ENCODE measurements around the gene CLIP4. TPM values are rescaled to one million over a fixed set of nuclear protein-coding genes. Genes with fewer than 3 reads are reported as not detected.

CLIP4 gene
- polyA plus RNA-seq, 2 of the 4 experiments (the other 2 are of a cell fraction) = 51.1 to 99.1 TPM

- no peak for TF ChIP-seq PBX3 (IDR thresholded peaks at IDR 0.05)
- TF ChIP-seq CHD2 (IDR thresholded peaks at IDR 0.05; ENCODE audit: low read length, partially characterized antibody) = no peak
- TF ChIP-seq MAFK (IDR thresholded peaks at IDR 0.05; ENCODE audit: partially characterized antibody) = peak; percentile 19
- TF ChIP-seq, protein P1, sequence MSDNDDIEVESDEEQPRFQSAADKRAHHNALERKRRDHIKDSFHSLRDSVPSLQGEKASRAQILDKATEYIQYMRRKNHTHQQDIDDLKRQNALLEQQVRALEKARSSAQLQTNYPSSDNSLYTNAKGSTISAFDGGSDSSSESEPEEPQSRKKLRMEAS (IDR thresholded peaks at IDR 0.05) = peak; percentile 81
- no peak for TF ChIP-seq EHMT2 (IDR thresholded peaks at IDR 0.05; ENCODE audit: low read depth)
- no peak for TF ChIP-seq POLR2A (IDR thresholded peaks at IDR 0.05; ENCODE audit: low read length)
- TF ChIP-seq CTCF (IDR thresholded peaks at IDR 0.05) = no peak
- peak; percentile 77 to 86 for TF ChIP-seq CEBPB (IDR thresholded peaks at IDR 0.05)
Measured at GRCh38 chr2:29108225-29108624, 7.0 kb upstream of the CLIP4 start (continued).

GRCh38 chr2:29109246-29109645, 6.0 kb upstream of the CLIP4 start:
- H3K4me3 ChIP-seq = no peak overlapping the region
- DNase-seq (ENCODE audit: low read depth in 1 of 2, low spot score in 1 of 2) (no peak), ATAC-seq (no peak), FAIRE-seq (no peak)
- no peaks in the 10 kb centered on the region for H3K9me3 ChIP-seq
- H3K4me1 ChIP-seq = peaks cover 70% of the 10 kb centered on the region
- POLR2A ChIA-PET = interaction anchor here (4.2 kb wide), 1 partner anchor 8 kb away, joined by 24 read pairs; no protein-coding TSS in a partner anchor
- CTCF ChIA-PET = interaction anchor here (1.1 to 3.7 kb wide), 3 partner anchors 11 to 150 kb away, joined by 3 to 11 read pairs (median 5); no protein-coding TSS in a partner anchor
- TF ChIP-seq CHD2 (IDR thresholded peaks at IDR 0.05; ENCODE audit: low read length, partially characterized antibody) = no peak
- no peak for TF ChIP-seq GATA3 (IDR thresholded peaks at IDR 0.05; ENCODE audit: borderline replicate concordance)
- 93% methylated on average over 2 of the region's 2 CpGs for WGBS (ENCODE audit: missing lambda C conversion rate)
- H3K27ac ChIP-seq = peak overlapping the region; percentile 83 to 85
- no peak overlapping the region; the same call in 2 of the 3 replicates for H3K4me2 ChIP-seq

- DNase-seq (ENCODE audit: low read depth in 1 of 2, low spot score in 1 of 2) = no peak
- peak overlapping the region; percentile 83 to 85 for H3K27ac ChIP-seq
- ChIA-PET POLR2A (no interaction called here), CTCF (no interaction called here)
- WGBS (ENCODE audit: missing lambda C conversion rate) = 71% methylated on average over 4 of the region's 4 CpGs
- H3K4me2 ChIP-seq = peak overlapping the region; percentile 25
- peak; percentile 38 for TF ChIP-seq MAFK (IDR thresholded peaks at IDR 0.05; ENCODE audit: partially characterized antibody)
- no peak for TF ChIP-seq EHF (CRISPR knock-in tag; IDR thresholded peaks at IDR 0.05)
- no peak for TF ChIP-seq BCL3 (IDR thresholded peaks at IDR 0.05)
- no peak for TF ChIP-seq FOSL2 (IDR thresholded peaks at IDR 0.05)
- TF ChIP-seq FOSL2 (CRISPR knock-in tag; IDR thresholded peaks at IDR 0.05) = peak; percentile 16; the same call in 1 of the 2 replicates
- H3K4me1 ChIP-seq = peaks cover 69% of the 10 kb centered on the region
- no peak for ATAC-seq
- H3K4me3 ChIP-seq = no peak overlapping the region
- no peak for FAIRE-seq
- H3K9me3 ChIP-seq = no peaks in the 10 kb centered on the region
Measured at GRCh38 chr2:29110916-29111535, 4.2 kb upstream of the CLIP4 start.

GRCh38 chr2:29112379-29112778, 2.8 kb upstream of the CLIP4 start:
- no peak overlapping the region for H3K4me3 ChIP-seq
- H3K4me2 ChIP-seq = no peak overlapping the region
- FAIRE-seq = no peak
- TF ChIP-seq MAFK (IDR thresholded peaks at IDR 0.05; ENCODE audit: partially characterized antibody) = peak; percentile 69
- TF ChIP-seq, protein P1 (IDR thresholded peaks at IDR 0.05) = no peak
- peak overlapping the region; percentile 98 to 99; a peak in 4 of 6 replicates for H3K27ac ChIP-seq
- POLR2A ChIA-PET = no interaction called here
- ATAC-seq = no peak
- DNase-seq (ENCODE audit: low read depth in 1 of 2, low spot score in 1 of 2) = no peak
- H3K4me1 ChIP-seq = peaks cover 71% of the 10 kb centered on the region
- CTCF ChIA-PET = interaction anchor here (6.5 kb wide), 1 partner anchor 7 kb away, joined by 36 read pairs; no protein-coding TSS in a partner anchor
- H3K9me3 ChIP-seq = no peaks in the 10 kb centered on the region

Data from A549 (cell line).